ENCODE measurements around the gene MAGI2.
"Not testable (repeated sequence)": the region's sequence is repeated elsewhere in the genome, so short reads cannot be mapped to it uniquely, and the experiment has no call there.

The MAGI2 gene

GRCh38 chr7:78006063-78006755, 1447.3 kb downstream of the MAGI2 start:
- DNase-seq = no peak

GRCh38 chr7:78002715-78003114, 1450.8 kb downstream of the MAGI2 start:
- no peak for DNase-seq

- no peak for DNase-seq
Measured at GRCh38 chr7:78002021-78002420, 1451.4 kb downstream of the MAGI2 start.

GRCh38 chr7:77999168-77999567, 1454.3 kb downstream of the MAGI2 start:
- DNase-seq = not testable (repeated sequence)

DNA sequence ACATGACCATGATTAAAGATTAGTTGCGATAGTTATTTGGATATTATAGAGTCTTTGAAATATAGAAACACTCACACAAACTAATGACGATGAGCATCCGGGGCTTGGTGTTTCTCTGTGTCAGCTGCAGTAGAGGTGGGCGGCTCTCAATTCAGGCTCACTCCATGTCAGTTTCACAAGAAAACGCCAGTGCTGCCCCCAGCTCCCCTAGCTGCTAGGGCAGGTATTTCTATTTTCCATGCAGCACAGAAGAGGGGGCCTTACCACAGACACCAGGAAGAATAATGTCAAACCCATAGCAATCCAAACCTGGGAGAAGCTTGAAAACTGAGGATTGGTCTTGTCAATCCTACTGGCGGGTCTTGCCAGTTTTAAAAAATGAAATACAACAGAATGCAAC, 1457.8 kb downstream of the MAGI2 start:
- DNase-seq = no peak

- DNase-seq = no peak
Measured at GRCh38 chr7:77993838-77994237, 1459.6 kb downstream of the MAGI2 start.

GRCh38 chr7:77991656-77992055, 1461.8 kb downstream of the MAGI2 start:
- DNase-seq = no peak

- DNase-seq = no peak
Measured at GRCh38 chr7:77989981-77990566, 1463.4 kb downstream of the MAGI2 start.

DNA sequence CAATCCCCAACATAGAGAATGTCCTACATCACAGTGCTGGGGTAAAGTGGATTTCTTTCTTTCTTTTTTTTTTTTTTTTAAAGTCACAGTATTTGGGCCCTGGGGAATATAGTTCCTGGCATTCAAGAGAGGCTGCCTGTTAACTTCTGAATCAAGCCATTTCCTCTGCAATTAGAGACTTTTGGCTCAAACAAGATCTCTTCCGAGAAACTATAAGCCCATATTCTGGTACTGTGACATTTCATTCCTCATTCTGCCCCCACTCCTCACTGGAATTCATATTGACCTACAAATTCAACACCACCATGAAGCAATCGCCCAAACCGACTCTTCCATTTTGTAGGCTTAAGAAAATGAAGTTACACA, 1467.5 kb downstream of the MAGI2 start:
- no peak for DNase-seq

GRCh38 chr7:77985232-77985973, 1468.1 kb downstream of the MAGI2 start:
- DNase-seq = no peak

GRCh38 chr7:77983973-77984372, 1469.5 kb downstream of the MAGI2 start:
- no peak for DNase-seq

DNA sequence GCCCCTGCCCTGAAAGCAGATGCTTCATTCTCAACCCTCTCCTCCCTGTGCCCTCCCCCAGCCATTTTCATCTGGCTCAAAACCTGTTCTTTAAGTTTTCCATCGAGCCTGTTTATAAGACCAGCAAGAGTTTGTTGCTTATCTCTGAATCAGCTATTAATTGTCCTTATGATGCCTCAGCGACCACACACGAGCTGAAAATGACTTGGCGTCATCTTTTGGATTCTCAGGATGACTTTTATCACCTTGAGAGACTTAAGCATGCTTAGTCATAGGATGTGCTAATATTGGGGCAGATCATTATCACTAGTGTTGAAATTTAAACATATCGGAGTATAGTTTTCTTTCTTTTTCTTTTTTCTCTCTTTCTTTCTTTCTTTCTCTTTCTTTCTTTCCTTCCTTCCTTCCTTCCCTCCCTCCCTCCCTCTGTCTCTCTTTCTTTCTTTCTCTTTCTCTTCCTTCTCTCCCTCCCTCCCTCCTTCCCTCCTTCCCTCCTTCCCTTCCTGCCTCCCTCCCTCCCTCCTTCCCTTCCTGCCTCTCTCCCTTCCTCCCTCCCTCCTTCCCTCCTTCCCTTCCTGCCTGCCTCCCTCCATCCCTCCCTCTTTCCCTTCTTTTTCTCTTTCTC, 1470.4 kb downstream of the MAGI2 start:
- no peak for DNase-seq

DNA sequence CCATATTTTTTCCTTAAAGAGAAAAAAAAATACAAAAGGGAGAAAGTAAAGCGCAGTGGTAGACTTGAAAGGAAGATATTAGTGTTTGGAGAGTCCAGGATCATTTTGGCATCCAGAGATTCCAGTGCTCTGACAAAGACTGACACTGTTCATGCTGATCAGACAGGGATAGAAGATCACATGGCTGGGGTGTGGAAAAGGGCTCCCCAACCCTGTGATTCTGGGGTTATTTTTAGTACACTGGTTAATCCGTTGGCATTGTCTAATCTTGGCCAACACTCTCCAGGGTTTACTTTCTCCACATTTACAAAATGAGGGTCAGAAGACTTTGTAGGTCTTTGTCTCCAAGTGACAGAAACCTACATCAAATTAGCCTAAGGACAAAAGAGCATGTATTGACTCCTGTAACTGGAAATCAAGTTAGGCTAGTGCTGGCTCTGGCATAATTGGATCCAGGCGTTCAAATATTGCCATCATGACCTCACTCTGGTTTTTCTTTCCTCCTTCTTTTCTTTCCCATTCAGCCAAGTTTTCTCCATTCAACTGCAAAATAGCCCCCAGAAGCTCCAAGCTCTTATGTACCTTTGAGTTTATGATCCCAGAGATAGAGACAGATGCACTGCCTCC, 1473.3 kb downstream of the MAGI2 start:
- DNase-seq = no peak

DNA sequence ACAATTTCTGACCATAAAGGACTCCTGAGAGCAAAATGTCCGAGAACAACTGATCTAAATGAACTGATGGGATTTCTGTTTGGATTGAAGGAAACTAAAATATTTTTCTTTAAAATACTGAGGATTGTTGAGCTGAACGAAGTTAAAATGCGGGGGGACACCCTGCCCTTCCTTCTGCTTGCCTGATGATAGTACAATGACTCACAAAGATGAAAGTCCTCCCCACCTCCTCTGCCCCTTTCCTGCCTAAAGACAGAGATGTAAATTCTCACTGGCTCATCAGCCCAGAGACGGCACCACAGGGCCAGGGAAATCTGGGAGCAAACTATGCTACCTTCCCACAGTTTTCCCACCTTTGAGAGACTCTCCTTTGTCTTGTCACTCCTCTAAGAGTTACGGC, 1474.2 kb downstream of the MAGI2 start:
- no peak for DNase-seq

DNA sequence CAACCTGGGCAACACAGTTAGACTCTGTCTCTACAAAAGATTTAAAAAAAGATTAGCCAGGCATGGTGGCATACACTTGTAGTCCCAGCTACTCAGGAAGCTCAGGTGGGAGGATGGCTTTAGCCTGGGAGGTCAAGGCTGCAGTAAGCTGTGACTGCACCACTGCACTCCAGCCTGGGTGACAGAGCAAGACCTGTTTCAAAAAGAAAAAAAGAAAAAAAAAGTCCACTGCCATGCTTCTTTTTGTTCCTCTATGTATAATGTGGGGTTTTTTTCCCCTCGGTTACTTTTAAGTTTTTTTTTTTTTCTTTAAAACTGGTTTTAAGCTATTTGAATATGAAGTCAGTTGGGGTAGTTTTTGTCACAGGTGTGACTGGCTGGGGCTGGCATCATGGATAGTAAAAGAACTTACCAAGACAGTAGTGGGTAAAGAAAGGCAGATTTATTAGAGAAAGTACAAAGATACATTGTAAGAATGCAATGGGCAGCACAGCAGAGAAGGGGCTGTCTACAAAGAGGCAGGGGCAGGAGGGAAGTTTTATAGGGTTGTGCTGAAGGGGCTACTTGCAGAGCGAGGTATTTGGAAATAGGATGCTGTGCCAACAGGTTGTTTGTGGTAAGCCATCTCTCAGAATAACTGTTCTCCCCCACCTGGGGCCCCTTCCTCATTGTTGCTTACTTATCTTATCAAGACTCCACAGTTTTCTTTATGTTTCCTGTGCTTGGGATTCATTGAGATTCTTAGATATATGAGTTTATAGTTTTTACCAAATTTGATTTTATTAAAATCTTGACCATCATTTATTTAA, 1477.6 kb downstream of the MAGI2 start:
- DNase-seq = no peak

- DNase-seq = no peak
Measured at GRCh38 chr7:77971726-77972125, 1481.7 kb downstream of the MAGI2 start.

- no peak for DNase-seq
Measured at GRCh38 chr7:77967429-77967828, 1486.0 kb downstream of the MAGI2 start.

Measured in COR-L47 (cell line).